Omental fat pad (tissue), 4 donors: ENCODE data around the gene HACD2. TPM values are rescaled to one million over a fixed set of nuclear protein-coding genes. Genes with fewer than 3 reads are reported as not detected.

Source experiments
- ATAC-seq: fragments of 150-250 bp; one replicate; pipeline ENCODE4 v1.9.1; 2016; ENCODE audit warnings: mild to moderate bottlenecking, moderate library complexity; ENCODE audit not compliant: low FRiP score
- DNase-seq: peaks from one replicate; pipeline ENCODE4 v3.0.0-alpha.2; 2019; ENCODE audit warnings: low spot score
- total RNA-seq, 4 donors: library from RNA; depleted of rRNA; stranded (reverse); fragments of >200 nt; gene quantifications; one replicate each; pipeline ENCODE4 v1.1.0, GENCODE V29; 2016
- TF ChIP-seq, protein P1 (sequence below), 3 donors: fragments of 450-650 bp; IDR thresholded peaks; one replicate each; pipeline ENCODE4 v1.5.1; 2016 to 2017; ENCODE audit warnings: antibody characterized with exemption in 3 of 3, mild to moderate bottlenecking in 3 of 3, moderate library complexity in 2 of 3

HACD2 gene
- total RNA-seq, 4 donors from 2014 or later: 31.7 to 44.9 (median 34.0) TPM

- ATAC-seq (no peak), DNase-seq (no peak)
- TF ChIP-seq, protein P1, sequence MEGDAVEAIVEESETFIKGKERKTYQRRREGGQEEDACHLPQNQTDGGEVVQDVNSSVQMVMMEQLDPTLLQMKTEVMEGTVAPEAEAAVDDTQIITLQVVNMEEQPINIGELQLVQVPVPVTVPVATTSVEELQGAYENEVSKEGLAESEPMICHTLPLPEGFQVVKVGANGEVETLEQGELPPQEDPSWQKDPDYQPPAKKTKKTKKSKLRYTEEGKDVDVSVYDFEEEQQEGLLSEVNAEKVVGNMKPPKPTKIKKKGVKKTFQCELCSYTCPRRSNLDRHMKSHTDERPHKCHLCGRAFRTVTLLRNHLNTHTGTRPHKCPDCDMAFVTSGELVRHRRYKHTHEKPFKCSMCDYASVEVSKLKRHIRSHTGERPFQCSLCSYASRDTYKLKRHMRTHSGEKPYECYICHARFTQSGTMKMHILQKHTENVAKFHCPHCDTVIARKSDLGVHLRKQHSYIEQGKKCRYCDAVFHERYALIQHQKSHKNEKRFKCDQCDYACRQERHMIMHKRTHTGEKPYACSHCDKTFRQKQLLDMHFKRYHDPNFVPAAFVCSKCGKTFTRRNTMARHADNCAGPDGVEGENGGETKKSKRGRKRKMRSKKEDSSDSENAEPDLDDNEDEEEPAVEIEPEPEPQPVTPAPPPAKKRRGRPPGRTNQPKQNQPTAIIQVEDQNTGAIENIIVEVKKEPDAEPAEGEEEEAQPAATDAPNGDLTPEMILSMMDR (IDR thresholded peaks at IDR 0.05): no peak
These were observed 63.5 kb downstream of the HACD2 start for GRCh38 chr3:123521179-123521969.

GRCh38 chr3:123520656-123521055, 64.2 kb downstream of the HACD2 start:
- DNase-seq: no peak
- ATAC-seq: no peak
- TF ChIP-seq, protein P1 (IDR thresholded peaks at IDR 0.05): no peak

- ATAC-seq (no peak), DNase-seq (no peak)
- TF ChIP-seq, protein P1 (IDR thresholded peaks at IDR 0.05): no peak
These were observed 65.9 kb downstream of the HACD2 start for GRCh38 chr3:123518892-123519485.

GRCh38 chr3:123511726-123512125, 73.1 kb downstream of the HACD2 start:
- TF ChIP-seq, protein P1 (IDR thresholded peaks at IDR 0.05): no peak
- ATAC-seq (no peak), DNase-seq (no peak)

GRCh38 chr3:123511084-123511483, 73.8 kb downstream of the HACD2 start:
- ATAC-seq (no peak), DNase-seq (no peak)
- TF ChIP-seq, protein P1 (IDR thresholded peaks at IDR 0.05): no peak

DNA sequence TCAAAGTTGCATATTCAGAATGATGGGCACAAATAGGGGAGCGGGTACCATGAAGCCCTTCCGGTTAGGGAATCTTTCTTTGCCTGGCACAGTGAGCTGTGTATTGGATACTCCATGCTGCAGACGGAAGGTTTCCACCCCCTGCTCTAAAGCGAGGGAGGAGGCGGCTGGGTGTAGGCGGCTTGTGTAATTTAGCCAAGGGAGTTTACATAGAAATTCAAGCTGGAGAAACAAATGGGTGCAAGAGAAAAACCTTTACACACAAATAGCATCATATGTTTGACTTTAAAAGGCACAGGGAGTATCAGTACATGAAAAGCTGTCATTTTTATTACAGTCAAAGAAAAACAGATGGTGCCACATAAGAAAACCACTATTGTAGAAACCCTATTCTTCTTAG, 76.7 kb downstream of the HACD2 start:
- DNase-seq (no peak), ATAC-seq (no peak)
- TF ChIP-seq, protein P1 (IDR thresholded peaks at IDR 0.05): no peak

DNA sequence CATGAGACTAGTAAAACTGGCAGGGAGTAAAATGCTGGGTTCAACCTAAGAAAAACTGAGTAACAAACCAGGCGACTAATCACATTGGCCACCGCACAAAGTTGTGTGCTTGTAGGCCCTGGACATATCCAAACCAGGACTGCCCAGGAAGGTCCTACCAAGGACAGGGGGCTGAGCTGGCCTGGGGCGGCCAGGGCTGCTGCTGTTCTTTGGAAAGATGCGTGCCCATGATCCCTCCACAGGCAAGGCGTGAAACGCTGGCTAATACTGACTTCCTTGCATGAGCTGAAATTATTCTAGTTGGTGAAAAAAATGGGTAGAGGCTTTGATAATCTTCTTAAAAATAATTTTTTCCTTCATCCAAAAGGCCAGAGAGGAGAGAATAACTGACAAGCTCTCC, 79.0 kb downstream of the HACD2 start:
- ATAC-seq: no peak

More for the DNA sequence above, 79.0 kb downstream of the HACD2 start:
- no peak for DNase-seq
- TF ChIP-seq, protein P1 (IDR thresholded peaks at IDR 0.05): no peak
